Inflammatory macrophage treated with lipopolysaccharide for 4 hours (primary cell): ENCODE measurements around the gene PRCP.

Experiments used
- DNase-seq: peaks from one replicate; pipeline ENCODE4 v3.0.0-alpha.2; 2020

The PRCP gene

DNA sequence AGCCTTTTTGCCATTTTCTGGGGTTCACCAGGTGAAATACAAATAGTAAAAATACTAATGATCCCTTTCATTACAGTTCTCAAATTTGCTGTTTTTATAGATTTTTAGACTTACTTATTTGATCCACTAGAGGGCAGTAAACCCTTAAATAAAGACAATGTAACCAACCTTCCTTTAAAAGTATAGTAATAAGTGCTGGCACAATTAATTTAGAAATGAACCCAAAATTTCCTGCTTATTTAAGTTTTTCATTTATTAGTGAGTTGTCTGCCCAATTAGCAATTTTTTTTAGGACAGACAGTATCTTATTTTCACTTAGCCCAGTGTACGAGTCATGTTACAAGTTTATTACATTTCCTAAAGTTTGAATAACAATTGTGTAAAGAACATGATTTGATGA lies 6.0 kb upstream of the PRCP start:
- DNase-seq = peak; percentile 64

- no peak for DNase-seq
Measured at GRCh38 chr11:82903843-82904586, 3.8 kb upstream of the PRCP start.

GRCh38 chr11:82902880-82903279 lies 2.6 kb upstream of the PRCP start:
- no peak for DNase-seq

GRCh38 chr11:82901922-82902485 lies 1.8 kb upstream of the PRCP start:
- no peak for DNase-seq

DNA sequence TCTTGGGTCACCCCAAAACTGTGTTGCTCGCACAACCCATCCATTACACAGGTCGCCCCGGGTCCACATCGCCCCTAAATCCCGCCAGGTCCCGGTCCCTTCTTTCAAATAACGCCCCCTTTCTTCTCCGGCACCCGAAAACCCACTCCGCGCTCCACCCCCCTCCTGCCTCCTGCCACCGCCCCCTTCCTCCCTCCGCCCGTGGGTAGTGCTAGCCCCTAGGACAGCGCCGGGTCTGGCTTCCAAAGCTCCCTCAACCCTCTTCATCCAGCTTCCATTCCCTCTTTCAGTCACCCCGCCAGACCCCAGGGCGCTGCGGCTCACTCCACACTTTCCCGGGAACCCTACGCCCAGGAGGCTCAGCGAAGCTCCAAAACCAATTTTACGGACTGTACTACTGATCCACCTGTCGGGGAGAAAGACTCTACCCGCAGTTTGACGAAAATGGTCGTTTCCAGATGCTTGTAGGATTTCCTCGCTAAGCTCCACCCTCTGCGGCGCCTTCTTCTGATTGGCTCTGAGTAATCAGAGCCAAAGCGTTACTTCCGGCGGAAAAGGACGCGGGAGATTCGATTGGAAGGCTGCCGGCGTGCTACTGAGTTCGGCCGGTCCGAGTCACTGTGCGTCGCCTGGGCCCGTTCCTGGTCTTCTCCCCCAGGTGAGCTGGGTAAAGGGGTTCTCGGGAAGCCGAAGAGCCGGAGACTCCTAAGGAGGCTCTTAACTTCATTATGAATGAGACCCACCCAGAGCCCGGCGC lies 1.1 kb upstream of the PRCP start, which contains the start of gene DDIAS:
Gene DDIAS, plus strand, starts transcription at position 572 of the 757 bp plus-strand sequence. CDS start 13,003 bp downstream, outside the sequence.
- peak; percentile 95 for DNase-seq

DNA sequence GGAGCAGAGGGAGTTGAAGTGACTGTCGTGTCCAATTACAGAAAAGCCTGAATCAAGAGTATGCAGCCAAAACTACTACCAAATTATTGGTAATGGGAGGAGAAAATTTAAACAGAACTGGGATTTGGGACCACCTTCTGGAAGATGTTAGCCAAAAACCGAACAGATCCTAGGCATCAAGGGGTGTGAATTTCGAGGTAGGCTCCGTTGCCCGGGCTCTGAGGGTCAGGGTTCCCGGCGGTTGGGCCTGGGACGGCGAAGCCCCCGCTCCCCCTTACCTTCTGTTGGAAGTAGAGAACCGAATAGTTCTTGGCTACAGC lies 313 bp downstream of the PRCP start:
- no peak for DNase-seq

- DNase-seq = no peak
Measured at GRCh38 chr11:82899186-82899820, 927 bp downstream of the PRCP start.

DNA sequence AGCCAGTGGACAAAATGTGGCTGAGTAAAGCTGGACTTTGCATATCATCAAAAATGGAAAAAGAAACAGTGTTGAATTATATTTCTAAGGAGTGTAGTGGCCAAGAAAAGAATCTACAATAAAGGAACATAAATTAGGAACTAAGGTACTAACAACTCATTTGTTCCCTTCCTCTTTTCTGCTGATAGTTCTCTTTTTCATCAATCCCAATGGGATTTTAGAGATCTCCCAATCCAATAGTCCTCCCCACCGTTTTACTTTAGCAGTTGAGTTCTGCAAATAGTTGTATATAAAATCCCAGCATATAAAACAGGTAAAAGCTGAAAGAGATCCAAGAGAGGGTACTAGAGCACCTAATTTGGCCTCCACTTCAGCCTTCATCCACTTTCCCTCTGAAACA lies 2.0 kb downstream of the PRCP start:
- peak; percentile 44 for DNase-seq

DNA sequence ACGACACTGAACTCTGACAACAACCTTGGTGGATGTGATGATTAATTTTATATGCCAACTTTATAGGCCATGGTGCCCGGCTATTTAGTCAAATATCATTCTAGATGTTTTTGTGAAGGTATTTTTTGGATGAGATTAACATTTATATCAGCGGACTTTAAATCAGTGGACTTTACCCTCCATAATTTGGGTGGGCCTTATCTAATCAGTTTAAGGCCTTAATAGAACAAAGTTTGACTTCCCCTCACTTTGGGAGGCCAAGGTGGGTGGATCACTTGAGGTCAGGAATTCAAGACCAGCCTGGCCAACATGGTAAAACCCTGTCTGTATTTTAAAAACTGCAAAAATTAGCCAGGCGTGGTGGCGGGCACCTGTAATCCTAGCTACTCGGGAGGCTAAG lies 4.0 kb downstream of the PRCP start:
- no peak for DNase-seq

DNA sequence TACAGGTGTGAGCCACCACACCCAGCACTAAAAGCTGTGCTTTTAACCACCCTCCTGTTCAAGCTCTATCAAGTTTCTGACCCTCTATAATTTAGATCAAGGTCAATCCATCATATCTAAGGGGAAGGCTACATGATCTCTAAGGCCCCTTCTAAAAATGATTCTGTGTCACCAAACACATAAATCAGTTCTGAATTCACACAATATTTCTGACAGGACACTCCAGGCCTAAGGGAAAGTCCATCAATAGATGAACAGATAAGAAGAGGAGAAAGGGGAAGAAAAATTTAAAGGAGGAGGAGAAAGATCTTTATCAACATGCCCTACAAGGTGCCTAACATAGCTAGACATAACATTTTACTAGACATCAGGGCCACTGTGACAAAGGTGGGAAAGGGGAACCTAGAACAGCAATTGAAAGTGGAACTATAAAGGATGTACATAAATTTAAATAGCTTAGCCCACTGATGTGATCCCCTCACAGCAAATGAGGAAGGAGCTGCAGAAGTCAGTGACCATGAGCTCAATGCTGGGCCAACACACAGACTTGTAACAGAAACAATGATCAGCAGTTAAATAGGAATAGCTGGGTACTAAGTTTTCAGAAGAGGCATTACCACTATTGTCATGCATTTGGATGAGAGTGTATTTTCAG lies 4.7 kb downstream of the PRCP start:
- DNase-seq = peak; percentile 82

DNA sequence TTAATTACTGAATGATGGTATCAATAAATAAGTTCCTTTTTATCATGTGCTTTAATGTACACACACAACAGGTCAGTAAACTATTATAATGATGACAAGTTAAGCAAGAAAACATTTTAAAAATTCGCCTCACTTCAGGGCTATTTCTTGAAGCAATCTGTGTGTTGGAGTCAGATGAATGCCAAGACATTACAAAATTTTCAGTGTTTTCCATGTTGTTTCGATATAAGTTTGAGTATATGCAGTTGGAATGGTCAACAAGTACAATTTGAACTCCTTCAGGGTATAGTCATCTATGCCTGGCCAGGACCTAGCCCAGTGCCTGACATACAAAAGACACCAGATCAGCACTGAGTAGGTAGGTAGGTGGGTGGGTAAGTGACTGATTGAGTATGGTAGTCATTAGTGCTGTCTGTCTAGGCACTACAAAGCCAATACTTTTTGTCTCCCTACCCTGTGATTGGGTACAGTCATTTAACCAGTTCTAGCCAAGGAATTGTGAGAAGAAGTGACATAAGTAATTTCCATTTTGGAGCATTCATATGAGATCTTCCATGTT lies 7.5 kb downstream of the PRCP start:
- DNase-seq = no peak

DNA sequence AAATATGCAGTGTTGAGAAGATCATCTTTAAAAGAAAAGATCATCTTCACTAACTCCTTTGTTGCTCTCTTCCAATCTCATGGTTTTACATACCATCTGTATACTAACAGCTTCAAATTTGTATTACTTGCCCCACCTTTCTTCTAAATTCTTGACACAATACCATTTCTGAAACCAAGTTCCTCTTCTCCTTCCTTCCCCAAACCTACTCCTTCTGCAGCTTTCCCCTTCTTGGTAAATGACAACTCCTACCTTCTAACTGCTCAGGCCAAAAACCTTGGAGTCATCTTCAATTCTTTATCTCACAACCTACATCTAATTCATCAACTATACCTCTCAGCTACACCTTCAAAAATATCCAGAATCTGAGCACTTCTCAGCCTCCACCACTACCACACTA lies 9.3 kb downstream of the PRCP start:
- DNase-seq = peak; percentile 38

DNA sequence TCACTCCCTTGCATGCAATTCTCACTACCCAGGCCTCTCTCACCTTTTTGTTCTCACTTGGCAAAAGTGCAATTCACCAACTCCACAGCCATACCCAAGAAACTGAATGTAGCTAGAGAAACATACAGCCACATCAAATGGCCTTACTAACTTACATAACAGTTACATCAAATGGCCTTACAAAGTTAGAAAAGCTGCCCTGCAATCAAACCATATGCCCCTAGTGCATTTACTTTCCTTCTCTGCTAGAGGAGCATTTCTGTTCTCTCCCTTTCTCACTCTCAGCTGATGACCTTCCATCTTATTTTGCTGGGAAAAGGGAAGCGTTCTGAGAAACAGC lies 10.3 kb downstream of the PRCP start:
- DNase-seq = no peak

- peak; percentile 84 for DNase-seq
Measured at GRCh38 chr11:82889133-82890001, 10.9 kb downstream of the PRCP start.

DNA sequence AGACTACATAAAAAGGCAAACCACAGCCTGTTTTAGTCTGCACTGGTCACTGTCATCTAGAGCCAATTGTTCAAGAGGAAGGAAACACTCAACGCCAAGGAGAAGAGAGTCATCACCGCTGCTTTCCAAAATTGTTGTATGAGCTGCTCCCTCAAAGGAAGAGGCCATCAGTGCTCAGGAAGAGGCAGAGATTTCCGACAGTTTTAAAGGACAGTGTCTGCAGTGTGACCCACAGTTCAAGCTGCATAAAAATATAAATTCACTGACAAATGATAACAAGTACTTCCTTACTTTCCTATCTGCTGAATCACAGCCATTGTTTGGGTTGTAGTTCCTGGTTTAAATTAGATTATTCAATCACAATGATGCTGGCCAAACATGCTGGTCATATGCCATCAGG lies 16.4 kb downstream of the PRCP start:
- no peak for DNase-seq

DNA sequence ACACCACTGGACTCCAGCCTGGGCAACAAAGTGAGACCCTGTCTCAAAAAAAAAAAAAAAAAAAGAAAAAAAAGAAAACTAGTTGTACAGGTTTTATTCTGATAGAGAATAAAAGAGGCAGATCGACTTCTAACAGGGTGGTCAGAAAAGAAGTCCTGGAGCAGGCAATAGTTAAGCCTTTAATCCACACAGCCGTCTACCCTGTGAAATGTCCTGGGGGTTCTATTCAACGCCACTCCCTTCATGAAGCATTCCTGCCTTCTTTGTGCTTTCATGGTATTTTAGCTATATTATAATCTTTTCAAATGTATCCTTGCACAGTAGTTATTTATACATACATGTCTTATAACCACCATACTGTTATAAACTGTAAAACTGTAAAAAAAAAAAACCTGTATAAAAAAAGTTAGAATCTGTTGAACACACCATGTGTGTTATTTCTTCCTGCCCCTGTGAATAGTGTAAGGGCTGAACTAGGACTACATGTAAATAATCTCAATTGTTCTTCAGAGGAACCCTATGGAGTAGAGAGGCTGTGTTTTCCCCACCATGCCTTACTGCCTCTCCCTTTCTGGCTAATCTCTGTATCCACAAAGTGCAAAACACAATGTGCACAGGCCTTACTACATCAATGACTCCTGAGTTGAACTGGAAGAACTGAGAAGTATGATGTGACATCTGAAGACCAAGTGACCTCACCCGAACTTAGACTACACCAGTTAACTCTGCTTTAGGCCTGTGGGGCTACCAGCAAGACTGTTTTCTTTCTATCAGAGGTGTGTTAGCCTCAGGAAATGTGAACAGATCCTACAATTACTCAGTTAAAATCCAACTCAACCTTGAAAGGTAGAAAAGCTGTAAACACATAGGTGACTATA lies 25.3 kb downstream of the PRCP start:
- no peak for DNase-seq

GRCh38 chr11:82873919-82874333 lies 26.3 kb downstream of the PRCP start:
- DNase-seq = no peak

DNA sequence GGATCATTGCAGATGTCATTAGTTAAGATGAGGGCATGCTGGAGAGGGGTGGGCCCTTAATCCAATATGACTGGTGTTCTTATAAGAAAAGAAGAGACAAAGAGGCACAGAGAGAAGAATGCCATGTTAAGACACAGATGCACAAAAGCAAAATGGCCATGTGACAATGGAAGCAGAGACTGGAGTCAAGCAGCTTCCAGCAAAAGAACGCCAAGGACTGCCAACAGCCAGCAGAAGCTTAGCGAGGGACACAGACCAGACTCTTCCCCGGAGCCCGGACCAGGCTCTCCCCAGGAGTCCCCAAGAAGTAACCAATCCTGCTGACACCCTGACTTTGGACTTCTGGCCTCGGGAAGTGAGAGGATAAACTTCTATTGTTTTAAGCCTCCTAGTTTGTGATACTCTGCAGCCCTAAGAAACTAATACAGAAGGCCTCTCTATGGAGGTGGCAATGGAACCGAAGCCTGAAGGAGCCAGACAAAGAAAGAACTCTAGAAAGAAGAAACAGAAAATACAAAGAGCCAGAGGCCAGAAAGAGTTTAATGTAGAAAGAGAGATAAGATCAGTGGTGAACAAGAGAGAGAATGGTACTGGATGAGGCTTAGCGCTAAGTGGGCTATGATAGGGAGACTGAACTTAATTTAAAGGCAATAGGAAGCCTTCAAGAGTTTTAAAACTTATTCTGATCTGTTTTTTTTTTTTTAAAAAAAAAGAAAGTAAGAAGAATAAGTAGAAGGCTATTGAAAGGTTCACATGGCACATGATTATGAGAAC lies 27.7 kb downstream of the PRCP start:
- DNase-seq = no peak

DNA sequence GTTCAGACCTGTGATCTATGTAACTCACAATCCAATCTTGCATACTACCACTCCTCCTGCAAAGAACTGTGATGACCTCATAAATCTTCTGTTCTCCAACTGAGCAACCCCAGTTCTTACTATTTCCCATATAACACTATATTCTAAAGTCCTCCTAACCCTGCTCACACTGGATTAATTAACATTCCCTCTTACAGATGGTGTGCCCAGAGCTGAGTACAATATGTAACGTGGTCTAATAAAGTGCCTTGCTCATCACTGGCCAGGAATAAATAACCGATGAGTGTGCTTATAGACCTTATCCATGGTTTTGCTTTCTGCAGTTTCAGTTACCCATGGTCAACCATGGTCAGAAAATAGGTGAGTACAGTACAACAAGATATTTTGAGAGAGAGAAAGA lies 28.6 kb downstream of the PRCP start:
- no peak for DNase-seq

- peak; percentile 27 for DNase-seq
Measured at GRCh38 chr11:82869657-82870056, 30.6 kb downstream of the PRCP start.
